ENCODE data around the gene SENP1.

The SENP1 gene

DNA sequence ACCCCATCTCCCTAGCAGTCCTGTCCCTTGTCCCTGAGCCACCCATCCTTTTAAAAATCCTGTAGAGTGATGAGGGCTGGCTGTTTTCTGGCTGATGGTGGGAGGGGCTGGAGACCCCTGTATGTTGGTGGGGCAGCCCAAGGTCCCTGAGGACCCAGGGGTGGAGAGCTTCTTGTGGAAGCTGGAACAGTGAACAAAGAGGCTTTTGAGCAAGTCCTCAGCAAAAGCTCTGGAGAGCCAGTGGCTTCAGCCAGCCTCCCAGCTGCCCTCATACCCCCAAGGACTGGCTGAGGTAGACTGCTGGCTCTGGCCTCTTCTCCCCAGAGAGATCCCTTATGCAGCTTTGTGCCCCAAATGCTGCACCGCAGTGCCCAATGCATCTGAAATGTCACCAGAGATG, 72.4 kb downstream of the SENP1 start:
- no peak for DNase-seq

GRCh38 chr12:48032597-48032996, 73.3 kb downstream of the SENP1 start:
- DNase-seq: no peak

DNA sequence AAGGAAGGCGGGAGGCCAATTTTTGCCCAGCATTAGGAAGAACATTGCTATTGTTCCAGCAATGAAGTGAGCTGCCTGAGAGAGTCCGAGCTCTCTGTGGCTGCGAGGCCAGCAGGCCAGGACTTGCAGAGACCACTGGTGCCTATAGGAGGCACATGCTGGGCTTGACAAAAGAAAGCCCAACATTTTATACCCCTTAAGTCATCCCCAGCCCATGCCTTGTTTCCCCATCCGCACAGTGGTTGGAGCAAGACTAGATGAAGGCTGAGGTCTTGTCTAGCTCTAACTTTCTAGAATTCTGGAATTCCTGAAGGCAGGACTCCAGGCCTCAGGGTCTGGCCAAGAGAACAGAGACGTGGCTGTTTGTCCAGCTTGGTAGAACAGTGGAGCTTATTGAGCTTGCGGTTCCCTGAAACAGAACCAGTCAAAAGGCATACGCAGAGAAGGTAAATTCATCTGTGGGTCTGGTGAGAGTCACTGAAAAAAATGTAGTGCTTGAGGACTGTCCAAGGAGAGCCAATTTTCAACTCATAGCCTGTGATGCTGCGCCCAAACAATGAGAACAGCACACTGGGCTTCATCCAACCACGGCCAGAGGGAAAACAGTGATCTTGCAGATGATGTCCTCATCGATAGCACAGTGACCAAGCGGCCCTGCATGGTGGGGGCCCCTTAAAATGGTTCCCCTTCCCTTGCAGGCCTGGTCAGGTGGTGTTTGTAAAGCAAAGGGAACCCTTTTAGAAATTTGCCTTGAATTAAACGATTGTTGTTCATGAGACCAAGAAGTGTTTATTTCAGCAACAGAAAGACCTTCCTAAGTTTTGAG, 74.5 kb downstream of the SENP1 start:
- no peak for DNase-seq

- no peak for DNase-seq
Observed at GRCh38 chr12:48030173-48030650, 75.7 kb downstream of the SENP1 start.

DNA sequence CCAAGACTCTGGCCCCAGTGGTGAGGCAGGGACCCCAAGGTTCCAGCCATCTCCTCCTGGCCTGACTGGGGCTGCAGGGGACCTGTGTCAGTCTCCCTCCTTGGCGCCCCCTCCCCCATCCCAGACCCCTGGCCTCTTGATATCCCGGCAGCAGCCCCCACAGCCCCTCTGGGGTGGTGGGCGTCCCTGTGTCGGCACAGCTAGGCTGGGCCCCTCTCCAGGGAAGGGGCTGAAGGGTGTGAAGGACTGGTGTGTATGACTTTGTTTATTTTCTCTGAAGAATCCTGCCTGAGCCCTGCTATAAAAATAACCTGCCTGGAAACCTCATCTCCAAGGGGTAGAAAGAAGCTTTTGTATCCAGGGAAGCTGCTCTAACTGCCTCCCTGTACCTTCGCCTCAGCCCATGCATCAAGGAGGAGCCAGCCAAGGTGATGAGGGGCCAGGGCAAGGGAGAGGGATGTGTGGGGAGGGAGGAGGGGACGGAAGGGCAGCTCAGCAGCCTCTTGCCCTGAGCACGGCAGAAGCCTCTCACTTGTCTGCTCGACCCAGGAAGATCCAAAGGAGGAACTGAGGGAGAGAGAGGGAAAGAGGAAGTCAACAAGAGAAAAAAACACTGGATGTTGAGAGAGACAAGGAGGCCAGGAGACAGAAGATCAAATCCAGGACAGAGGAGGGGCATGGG, 76.2 kb downstream of the SENP1 start:
- no peak for DNase-seq

DNA sequence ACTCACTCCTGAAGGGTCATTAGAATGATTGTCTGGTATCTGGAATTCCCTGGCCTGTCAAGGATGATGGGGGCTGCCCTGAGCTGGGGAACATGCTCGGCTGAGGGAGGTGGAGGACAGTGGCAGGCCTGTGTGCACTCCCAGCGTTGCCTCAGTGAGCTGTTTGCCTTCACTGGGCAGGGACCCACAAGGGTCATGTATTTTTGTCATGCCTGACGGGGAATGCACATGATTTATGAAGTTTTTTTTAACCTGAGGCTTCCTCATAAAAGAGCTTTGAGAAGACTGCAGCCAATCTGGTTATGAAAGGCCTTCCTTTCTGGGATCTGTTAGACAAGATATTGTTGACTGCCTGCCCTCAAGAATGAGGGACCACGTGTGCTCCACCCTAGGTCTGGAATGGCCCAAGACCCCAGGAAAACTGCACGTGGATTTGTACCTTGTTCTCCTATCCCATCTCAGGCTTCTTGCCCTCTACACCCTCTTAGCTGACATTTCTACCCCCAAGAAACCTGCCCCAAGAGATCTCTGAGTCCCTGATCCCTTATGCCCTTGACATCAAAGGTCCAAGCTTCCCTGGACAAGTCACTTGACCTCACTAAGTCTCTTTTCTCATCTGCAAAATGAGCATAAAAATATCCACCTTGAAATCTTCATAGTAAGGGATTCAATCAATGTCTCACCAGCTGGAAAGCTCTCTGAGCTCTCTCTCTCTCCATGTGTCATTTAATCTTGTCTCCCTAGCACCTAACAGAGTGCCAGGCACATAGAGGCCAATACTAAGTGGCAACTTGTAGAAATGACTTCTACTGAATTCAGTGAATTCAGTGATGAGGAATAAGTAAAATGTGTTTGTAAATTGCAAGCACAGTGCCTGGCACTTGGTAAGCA, 77.1 kb downstream of the SENP1 start:
- no peak for DNase-seq

DNA sequence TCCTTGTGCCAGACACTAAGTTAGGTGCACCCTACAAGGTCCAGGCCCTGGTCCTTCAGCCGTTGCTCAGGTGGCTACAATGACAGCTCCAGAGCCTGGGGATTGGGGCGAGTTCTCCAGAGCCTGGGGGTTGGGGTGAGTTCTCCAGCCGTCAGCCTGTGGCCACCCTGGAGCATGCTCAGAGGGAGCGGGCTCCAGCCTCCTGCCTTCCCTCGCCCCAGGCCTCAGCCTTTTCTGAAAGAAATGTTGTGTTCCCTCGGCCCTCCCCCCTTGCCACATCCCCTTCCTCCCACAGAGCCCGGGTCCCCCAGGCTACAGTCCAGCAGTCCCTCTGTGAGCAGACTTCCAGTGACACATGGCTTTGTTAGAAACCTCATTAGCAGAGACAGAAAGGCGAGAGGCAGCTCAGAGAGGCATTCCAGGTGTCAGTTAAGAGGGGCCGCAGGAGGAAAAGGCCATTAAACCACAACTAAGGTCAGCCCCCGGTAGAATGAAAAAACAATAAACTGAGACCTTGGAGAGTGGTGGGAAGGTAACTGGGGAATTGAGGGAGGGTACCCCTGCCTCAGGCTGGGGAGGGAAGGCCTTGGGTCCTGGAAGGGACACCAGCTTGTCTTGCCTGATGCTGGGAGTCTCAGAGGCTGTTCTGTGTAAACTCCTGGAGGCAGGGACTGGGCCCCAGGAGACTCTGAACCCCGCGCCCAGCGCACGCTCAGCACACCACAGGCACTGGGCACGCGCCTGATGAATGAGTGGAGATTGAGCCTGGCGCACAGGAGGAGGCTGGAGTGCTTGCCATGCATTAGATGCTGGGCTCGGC, 78.5 kb downstream of the SENP1 start:
- no peak for DNase-seq

DNA sequence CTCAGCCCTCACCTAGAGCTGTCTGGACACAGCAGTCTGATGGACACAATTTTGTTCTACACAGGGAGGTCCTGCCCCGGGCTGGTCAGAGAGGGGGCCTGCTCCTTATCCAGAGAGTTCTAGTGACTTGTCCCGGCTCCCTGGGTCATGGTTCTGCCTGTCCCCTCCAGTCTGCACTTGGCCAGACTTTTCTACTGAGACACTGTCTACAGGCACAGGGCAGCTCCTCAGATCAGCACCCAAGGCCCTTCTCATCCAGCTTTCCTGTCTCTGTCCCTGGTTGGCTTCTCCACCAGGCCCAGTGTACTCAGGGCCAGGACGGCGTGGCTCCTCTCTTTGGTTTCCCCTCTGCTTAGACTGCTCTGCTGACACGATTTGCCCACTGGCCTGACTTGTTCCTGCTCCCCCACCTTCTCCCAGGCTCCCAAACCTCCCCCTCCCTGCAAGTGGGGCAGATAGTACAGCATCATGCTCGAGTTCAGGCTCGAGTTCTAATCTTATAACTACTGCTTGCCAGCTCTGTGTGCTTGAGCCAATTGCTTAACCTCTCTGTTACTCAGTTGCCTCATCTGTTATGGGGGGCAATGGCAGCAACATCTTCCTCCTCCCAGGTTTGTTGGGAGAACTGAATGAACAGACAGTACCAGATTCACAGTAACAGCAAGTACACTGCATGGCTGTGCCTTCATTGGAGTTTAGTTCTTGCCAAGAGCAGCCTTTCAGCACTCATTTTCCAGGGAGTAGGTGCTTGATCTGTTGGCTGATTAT, 79.6 kb downstream of the SENP1 start:
- no peak for DNase-seq

GRCh38 chr12:48025281-48025680, 80.6 kb downstream of the SENP1 start:
- DNase-seq: no peak

DNA sequence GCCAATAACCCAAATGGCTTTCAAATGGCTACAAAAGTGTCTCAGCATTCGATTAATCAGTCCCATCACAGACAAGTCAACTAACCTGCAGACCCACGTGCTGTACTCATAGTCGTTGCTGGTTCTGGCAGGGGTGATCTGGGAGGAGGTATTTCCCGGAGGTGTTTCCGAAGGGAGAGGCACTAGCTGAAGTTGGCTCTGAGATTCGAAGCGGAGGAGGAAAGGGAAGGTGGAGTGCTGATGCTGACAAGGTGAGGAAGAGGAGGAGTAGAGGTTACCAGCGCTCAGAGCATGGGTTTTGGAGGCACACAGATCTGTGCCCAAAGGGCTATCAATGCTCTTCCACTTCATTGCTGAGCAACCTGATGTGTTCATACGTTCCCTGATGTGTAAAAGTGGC, 81.1 kb downstream of the SENP1 start:
- no peak for DNase-seq

DNA sequence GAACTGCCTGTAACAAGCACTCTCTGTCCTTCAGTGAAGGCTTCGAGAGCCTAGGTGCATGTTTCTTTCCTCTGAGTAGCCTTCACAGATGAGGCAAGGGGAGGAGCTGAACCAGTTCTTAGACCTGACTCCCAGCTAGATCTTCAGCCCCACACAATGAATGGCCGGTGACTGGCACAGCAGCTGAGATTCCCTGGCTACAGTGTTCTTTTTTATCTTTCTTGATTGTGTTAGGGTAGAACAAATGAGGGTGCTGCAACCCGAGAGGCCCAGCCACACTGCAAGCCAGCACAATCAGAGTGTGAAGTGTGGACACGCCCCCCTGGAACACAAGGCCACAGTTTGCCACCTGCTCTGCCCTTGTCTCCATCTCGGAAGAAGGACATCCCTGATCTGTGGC, 82.5 kb downstream of the SENP1 start:
- no peak for DNase-seq

GRCh38 chr12:48022676-48023385, 83.0 kb downstream of the SENP1 start:
- no peak for DNase-seq

DNA sequence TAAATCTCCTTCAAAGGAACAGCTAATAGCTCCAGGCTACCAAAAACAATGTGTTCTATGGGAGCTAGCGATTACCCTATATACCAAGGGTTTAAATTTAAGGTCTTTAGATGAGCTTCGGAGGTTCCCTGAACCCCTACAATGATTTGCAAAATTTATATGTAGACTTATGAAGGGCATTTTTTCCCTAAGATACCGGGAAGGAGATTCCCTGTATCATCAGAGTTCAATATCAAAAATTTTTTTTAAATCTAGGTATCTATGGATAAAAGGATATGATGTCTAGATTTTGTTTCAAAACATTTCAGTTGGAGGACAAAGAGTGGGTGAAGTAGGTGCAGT, 83.7 kb downstream of the SENP1 start:
- no peak for DNase-seq

- no peak for DNase-seq
Observed at GRCh38 chr12:48021485-48022179, 84.2 kb downstream of the SENP1 start.

DNA sequence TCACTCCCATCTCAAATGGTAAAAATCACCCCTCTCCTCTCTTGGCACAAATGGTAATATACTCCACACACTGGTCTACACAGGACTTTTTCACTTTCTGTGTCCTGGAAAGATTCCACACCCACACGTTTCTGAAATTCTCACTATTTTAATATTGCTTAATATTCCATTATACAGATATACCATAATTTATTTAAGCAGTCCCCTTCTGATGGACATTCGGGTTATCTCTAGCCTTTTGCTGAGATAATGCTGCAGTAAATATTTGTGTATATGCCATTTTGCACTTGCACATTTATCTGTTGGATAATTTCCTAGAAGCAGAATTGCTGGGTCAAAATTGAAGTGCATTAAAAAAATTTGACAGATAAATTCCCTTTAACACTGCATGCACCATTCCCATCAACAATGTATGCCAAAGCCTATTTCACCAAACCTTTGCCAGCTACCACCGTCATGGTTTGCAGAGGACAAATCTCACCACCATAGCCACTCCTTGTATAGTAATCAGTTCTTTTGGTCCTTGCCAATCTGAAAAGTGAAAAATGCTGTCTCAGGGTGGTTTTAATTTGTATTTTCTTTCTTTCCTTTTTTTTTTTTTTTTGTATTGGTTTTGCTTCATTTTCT, 86.1 kb downstream of the SENP1 start:
- DNase-seq: no peak

DNA sequence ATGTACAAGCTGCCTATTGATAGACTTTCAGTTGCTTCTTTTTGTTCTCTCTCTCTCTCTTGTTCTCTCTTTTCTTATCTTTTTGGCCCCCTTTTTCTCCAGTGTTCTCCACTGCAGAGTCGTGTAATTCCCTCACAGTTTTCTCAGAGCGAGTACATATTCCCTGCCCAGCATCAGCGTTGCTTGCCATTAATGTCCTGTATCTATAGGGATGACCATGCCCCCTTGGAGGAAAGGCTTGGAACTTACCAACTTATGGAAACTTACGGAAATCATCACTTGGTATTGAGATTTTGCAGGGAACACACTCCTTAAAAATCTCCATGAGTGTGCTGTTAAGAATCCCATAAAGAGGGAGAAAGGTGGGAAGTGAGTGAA, 87.3 kb downstream of the SENP1 start:
- DNase-seq: no peak

DNA sequence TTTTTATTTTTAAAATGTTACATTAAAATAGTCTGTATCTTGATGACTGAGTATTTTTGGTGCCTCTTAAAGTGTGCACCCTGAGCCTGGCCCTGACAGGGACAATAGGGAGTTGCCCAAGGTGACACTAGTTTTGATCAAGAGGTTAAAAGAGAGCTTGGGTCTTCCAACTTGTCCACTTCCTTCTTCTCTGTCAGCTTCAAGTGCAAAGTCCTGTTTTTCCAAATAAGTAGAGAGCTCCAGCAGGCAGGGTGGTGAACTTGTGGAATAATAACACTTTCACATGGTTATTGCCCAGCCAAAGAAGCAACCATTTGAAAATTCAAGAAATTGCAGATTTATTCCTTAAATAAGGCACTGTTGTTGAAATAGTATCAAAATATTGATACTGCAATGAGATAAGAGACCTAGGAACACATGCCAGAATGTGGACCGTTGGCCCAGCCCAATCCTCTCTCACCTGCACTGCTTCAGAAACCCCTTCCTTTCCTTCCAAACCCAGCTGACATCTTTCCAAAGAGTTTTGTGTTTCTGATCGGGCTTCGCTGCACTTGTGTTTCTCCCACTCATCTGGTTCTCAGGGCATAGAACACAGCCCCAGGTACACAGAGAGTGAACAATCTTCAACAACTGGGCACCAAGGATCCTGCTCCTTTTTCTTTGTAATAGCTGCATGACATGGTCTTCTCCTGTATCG, 87.8 kb downstream of the SENP1 start:
- no peak for DNase-seq

DNA sequence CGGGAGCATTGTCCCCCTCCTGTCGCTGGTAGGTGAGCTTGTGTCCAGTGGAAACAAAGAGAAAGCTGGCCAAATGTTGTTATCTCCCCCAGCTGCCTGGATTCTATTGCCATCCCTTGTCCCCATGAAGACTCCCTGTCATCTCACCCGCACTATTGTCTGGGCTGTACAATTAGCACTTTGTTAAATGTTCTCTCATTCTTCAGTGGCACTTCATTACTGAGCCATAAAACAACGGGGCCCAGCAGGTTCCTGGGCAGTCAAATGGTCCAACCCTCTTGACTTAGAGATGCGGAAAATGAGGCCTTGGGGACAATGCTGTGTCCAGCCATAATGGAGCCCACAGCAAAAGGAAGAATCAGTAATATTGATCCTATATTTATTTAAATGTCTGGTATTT, 88.4 kb downstream of the SENP1 start:
- no peak for DNase-seq

GRCh38 chr12:48016373-48017020, 89.4 kb downstream of the SENP1 start:
- no peak for DNase-seq
